ENCODE measurements around the gene SPINK2.

The SPINK2 gene, protein sequence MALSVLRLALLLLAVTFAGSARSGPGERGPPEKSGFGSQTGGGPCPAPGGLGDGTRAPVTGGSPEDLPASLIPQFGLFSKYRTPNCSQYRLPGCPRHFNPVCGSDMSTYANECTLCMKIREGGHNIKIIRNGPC

DNA sequence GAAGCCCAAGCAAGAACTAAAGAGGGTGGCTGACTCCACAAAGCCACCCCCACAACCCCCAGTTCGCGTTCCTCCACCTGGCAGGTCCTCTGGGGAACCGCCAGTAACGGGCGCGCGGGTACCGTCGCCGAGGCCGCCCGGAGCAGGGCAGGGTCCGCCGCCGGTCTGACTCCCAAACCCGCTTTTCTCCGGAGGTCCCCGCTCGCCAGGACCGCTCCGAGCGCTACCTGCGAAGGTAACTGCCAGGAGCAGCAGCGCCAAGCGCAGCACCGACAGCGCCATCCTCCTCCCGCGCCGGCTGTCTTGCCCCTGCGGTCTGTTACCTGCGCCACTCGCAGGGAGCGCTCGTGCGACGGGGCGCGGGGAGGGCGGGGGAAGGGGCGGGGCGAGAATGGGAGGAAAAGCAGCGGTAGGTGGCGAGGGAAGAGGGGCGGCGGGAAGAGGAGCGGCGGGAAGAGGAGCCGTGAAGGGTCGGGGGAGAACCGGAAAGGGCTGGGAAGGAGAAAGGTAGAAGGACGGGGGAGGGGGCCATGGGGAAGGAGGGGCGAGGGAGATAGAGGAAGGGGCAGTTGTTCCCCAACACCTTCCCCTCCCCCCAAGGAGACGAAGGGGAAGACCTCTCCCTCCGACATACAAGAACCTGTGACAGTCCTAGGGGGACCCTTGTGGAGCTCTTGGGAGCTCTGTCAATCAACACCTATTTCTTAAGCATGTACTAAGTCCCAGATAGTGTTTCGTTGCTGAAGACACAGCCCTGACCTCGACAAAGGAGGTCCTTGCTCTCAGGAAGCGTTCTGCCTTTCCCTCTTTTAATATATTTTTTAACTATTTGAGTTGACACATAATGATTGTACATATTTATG, at the start of gene SPINK2:
Gene SPINK2, minus strand, starts transcription at position 321 of the 863 bp plus-strand sequence. Its CDS starts 39 bp downstream, at position 282.
- no CpG with 5 or more reads among the region's 58 CpGs for WGBS (ENCODE audit: insufficient coverage, insufficient read length)
- no peaks in the 10 kb centered on the region for H3K9me3 ChIP-seq (ENCODE audit: control insufficient read depth, insufficient read depth, low read length)
- H3K36me3 ChIP-seq (ENCODE audit: control insufficient read depth, insufficient read depth, low read length), result no peaks in the 10 kb centered on the region
- H3K4me3 ChIP-seq (ENCODE audit: low read length), result peak within 1 kb of the TSS; percentile 36; the same call in 1 of the 2 replicates
- H3K27ac ChIP-seq (ENCODE audit: low read length), result no peak within 1 kb of the TSS
- peaks cover 11% of the 10 kb centered on the region for H3K27me3 ChIP-seq (ENCODE audit: control insufficient read depth, insufficient read depth, low read length)
- no peak for DNase-seq (ENCODE audit: low read depth, low spot score)
- H3K4me1 ChIP-seq (ENCODE audit: control insufficient read depth, insufficient read depth, low read length), result no peaks in the 10 kb centered on the region

DNA sequence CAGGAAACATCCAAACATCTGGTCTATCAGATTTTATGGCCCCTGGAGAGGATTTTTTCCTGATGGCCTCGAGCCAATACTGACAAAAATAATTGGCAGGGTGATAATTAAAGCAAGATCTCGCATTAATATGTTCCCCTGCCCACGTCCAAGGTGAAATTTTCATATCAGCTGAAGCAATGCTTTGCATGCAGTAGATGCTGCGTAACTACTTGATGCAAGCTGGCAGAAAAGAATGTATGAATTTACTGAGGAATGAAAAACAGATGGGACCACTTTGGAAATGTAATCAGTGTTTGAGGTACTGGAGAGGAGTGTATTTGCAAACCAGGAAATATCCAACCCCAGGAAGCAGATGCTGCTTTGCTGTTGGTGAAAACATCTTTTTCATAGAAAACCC, 49.4 kb upstream of the SPINK2 start:
- no peak overlapping the region for H3K4me3 ChIP-seq (ENCODE audit: low read length)
- H3K9me3 ChIP-seq (ENCODE audit: control insufficient read depth, insufficient read depth, low read length), result no peaks in the 10 kb centered on the region
- no peaks in the 10 kb centered on the region for H3K27me3 ChIP-seq (ENCODE audit: control insufficient read depth, insufficient read depth, low read length)
- no peaks in the 10 kb centered on the region for H3K36me3 ChIP-seq (ENCODE audit: control insufficient read depth, insufficient read depth, low read length)
- DNase-seq (ENCODE audit: low read depth, low spot score), result no peak
- WGBS (ENCODE audit: insufficient coverage, insufficient read length), result no CpG with 5 or more reads among the region's 4 CpGs
- peaks cover 2% of the 10 kb centered on the region; the same call in 1 of the 2 replicates for H3K4me1 ChIP-seq (ENCODE audit: control insufficient read depth, insufficient read depth, low read length)
- no peak overlapping the region for H3K27ac ChIP-seq (ENCODE audit: low read length)

- no peak for DNase-seq (ENCODE audit: low read depth, low spot score)
- no peaks in the 10 kb centered on the region for H3K36me3 ChIP-seq (ENCODE audit: control insufficient read depth, insufficient read depth, low read length)
- no peak overlapping the region for H3K27ac ChIP-seq (ENCODE audit: low read length)
- H3K4me3 ChIP-seq (ENCODE audit: low read length), result no peak overlapping the region
- H3K27me3 ChIP-seq (ENCODE audit: control insufficient read depth, insufficient read depth, low read length), result no peaks in the 10 kb centered on the region
- whole genome bisulfite sequencing (ENCODE audit: insufficient coverage, insufficient read length), result no CpG with 5 or more reads among the region's 7 CpGs
- H3K4me1 ChIP-seq (ENCODE audit: control insufficient read depth, insufficient read depth, low read length), result no peaks in the 10 kb centered on the region; the same call in 1 of the 2 replicates
- H3K9me3 ChIP-seq (ENCODE audit: control insufficient read depth, insufficient read depth, low read length), result no peaks in the 10 kb centered on the region
Observed at GRCh38 chr4:56863441-56864139, 42.1 kb upstream of the SPINK2 start.

DNA sequence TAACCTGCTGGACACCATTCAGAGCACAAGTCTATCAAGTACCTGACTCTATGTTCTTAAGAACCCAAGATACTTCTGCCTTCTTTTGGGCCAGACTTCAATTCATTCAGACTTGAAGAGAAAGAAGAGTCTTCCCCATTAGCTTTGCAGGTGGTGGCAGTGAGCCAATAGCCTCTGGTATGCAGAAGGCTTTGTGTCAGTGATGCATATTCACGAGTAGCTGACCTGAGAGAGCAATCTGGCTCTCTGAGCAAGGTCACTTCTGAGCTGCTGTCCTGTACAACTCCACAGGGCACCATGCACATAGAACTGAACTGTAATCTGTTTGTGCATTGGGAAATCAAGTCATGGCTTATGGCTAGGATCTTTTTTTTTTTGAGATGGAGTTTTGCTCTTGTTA, 39.9 kb upstream of the SPINK2 start:
- WGBS (ENCODE audit: insufficient coverage, insufficient read length), result no CpG with 5 or more reads among the region's 1 CpG
- H3K9me3 ChIP-seq (ENCODE audit: control insufficient read depth, insufficient read depth, low read length), result no peaks in the 10 kb centered on the region
- no peak overlapping the region for H3K4me3 ChIP-seq (ENCODE audit: low read length)
- no peaks in the 10 kb centered on the region for H3K36me3 ChIP-seq (ENCODE audit: control insufficient read depth, insufficient read depth, low read length)
- no peaks in the 10 kb centered on the region; the same call in 1 of the 2 replicates for H3K4me1 ChIP-seq (ENCODE audit: control insufficient read depth, insufficient read depth, low read length)
- no peak for DNase-seq (ENCODE audit: low read depth, low spot score)
- no peaks in the 10 kb centered on the region for H3K27me3 ChIP-seq (ENCODE audit: control insufficient read depth, insufficient read depth, low read length)
- no peak overlapping the region for H3K27ac ChIP-seq (ENCODE audit: low read length)

GRCh38 chr4:56860781-56861180, 39.3 kb upstream of the SPINK2 start:
- H3K36me3 ChIP-seq (ENCODE audit: control insufficient read depth, insufficient read depth, low read length), result no peaks in the 10 kb centered on the region
- H3K4me1 ChIP-seq (ENCODE audit: control insufficient read depth, insufficient read depth, low read length), result no peaks in the 10 kb centered on the region; the same call in 1 of the 2 replicates
- DNase-seq (ENCODE audit: low read depth, low spot score), result no peak
- H3K27ac ChIP-seq (ENCODE audit: low read length), result no peak overlapping the region
- no peaks in the 10 kb centered on the region for H3K9me3 ChIP-seq (ENCODE audit: control insufficient read depth, insufficient read depth, low read length)
- no CpG with 5 or more reads among the region's 3 CpGs for WGBS (ENCODE audit: insufficient coverage, insufficient read length)
- H3K4me3 ChIP-seq (ENCODE audit: low read length), result no peak overlapping the region
- no peaks in the 10 kb centered on the region for H3K27me3 ChIP-seq (ENCODE audit: control insufficient read depth, insufficient read depth, low read length)

DNA sequence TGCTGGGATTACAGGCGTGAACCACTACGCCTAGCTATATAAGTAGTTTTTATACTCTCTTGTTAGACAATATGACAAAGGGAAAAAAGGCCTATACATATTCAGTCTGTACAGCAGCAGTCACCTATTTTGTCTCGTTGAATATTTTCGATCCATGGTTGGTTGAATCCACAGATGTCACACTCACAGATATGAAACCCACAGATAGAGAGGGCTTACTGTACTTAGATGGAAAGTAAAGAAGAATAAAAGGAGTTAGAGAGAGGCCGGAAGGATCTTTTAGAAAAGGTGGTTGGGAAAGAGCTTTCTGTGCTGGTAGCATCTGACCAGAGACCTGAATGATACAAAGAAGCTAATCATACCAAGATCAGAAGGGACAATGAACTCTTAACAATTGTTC, 38.3 kb upstream of the SPINK2 start:
- WGBS (ENCODE audit: insufficient coverage, insufficient read length), result no CpG with 5 or more reads among the region's 5 CpGs
- no peak for DNase-seq (ENCODE audit: low read depth, low spot score)
- Histone ChIP-seq H3K4me1 (ENCODE audit: control insufficient read depth, insufficient read depth, low read length) (no peaks in the 10 kb centered on the region; the same call in 1 of the 2 replicates), H3K36me3 (ENCODE audit: control insufficient read depth, insufficient read depth, low read length) (no peaks in the 10 kb centered on the region), H3K4me3 (ENCODE audit: low read length) (no peak overlapping the region), H3K9me3 (ENCODE audit: control insufficient read depth, insufficient read depth, low read length) (no peaks in the 10 kb centered on the region), H3K27me3 (ENCODE audit: control insufficient read depth, insufficient read depth, low read length) (no peaks in the 10 kb centered on the region), H3K27ac (ENCODE audit: low read length) (no peak overlapping the region)

- no peak overlapping the region for H3K27ac ChIP-seq (ENCODE audit: low read length)
- no CpG with 5 or more reads among the region's 2 CpGs for WGBS (ENCODE audit: insufficient coverage, insufficient read length)
- H3K27me3 ChIP-seq (ENCODE audit: control insufficient read depth, insufficient read depth, low read length), result no peaks in the 10 kb centered on the region
- H3K4me3 ChIP-seq (ENCODE audit: low read length), result no peak overlapping the region
- no peaks in the 10 kb centered on the region for H3K36me3 ChIP-seq (ENCODE audit: control insufficient read depth, insufficient read depth, low read length)
- no peaks in the 10 kb centered on the region; the same call in 1 of the 2 replicates for H3K4me1 ChIP-seq (ENCODE audit: control insufficient read depth, insufficient read depth, low read length)
- no peak for DNase-seq (ENCODE audit: low read depth, low spot score)
- no peaks in the 10 kb centered on the region for H3K9me3 ChIP-seq (ENCODE audit: control insufficient read depth, insufficient read depth, low read length)
Observed at GRCh38 chr4:56857601-56858309, 36.3 kb upstream of the SPINK2 start.

DNA sequence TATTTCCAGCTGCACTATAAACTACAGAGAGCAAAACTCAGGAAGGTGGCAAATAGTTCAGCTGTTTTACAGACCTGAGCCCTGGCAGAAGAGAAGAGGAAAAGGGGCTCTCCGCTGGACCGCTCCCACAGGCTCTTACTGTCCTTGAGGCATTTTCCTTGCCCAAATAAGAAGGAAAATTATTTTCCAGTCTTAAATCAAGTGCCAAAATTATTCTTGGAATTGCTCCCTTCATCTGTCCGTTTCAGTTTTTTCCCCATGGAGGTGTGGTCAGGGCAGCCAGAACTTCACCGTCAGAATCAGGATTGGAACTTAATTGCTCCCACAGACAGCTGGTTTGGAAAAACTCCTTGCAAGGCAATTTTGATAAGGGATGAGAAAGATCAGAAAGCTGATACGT, 35.2 kb upstream of the SPINK2 start:
- H3K4me1 ChIP-seq (ENCODE audit: control insufficient read depth, insufficient read depth, low read length), result no peaks in the 10 kb centered on the region; the same call in 1 of the 2 replicates
- H3K36me3 ChIP-seq (ENCODE audit: control insufficient read depth, insufficient read depth, low read length), result no peaks in the 10 kb centered on the region
- H3K27ac ChIP-seq (ENCODE audit: low read length), result no peak overlapping the region
- no peaks in the 10 kb centered on the region for H3K27me3 ChIP-seq (ENCODE audit: control insufficient read depth, insufficient read depth, low read length)
- WGBS (ENCODE audit: insufficient coverage, insufficient read length), result no CpG with 5 or more reads among the region's 5 CpGs
- H3K9me3 ChIP-seq (ENCODE audit: control insufficient read depth, insufficient read depth, low read length), result no peaks in the 10 kb centered on the region
- H3K4me3 ChIP-seq (ENCODE audit: low read length), result no peak overlapping the region
- no peak for DNase-seq (ENCODE audit: low read depth, low spot score)

DNA sequence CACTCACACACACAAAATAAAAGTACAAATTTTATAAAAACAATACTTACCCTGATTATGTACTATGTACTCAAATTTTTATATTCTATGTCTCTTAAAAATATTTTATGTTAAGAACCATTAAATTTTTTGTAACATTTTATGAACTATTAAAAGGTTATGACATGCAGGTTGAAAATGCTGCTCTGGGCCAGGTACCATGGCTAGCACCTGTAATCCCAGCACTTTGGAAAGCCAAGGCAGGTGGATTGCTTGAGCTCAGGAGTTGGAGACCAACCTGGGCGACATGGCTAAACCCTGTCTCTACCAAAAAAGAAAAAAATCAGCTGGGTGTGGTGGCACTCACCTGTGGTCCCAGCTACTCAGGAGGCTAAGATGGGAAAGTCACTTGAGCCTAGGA, 29.4 kb upstream of the SPINK2 start:
- H3K36me3 ChIP-seq (ENCODE audit: control insufficient read depth, insufficient read depth, low read length), result no peaks in the 10 kb centered on the region
- no CpG with 5 or more reads among the region's 1 CpG for WGBS (ENCODE audit: insufficient coverage, insufficient read length)
- no peaks in the 10 kb centered on the region for H3K9me3 ChIP-seq (ENCODE audit: control insufficient read depth, insufficient read depth, low read length)
- no peak for DNase-seq (ENCODE audit: low read depth, low spot score)
- no peak overlapping the region for H3K27ac ChIP-seq (ENCODE audit: low read length)
- no peak overlapping the region for H3K4me3 ChIP-seq (ENCODE audit: low read length)
- peaks cover 13% of the 10 kb centered on the region for H3K27me3 ChIP-seq (ENCODE audit: control insufficient read depth, insufficient read depth, low read length)
- no peaks in the 10 kb centered on the region for H3K4me1 ChIP-seq (ENCODE audit: control insufficient read depth, insufficient read depth, low read length)

All from iPS DF 6.9 (cell line).